ENCODE data around the gene C20orf141. TPM values are rescaled to one million over a fixed set of nuclear protein-coding genes. Genes with fewer than 3 reads are reported as not detected.
"Not testable (repeated sequence)": the region's sequence is repeated elsewhere in the genome, so short reads cannot be mapped to it uniquely, and the experiment has no call there.

Gene C20orf141
- total and polyA plus RNA-seq, 2 donors: not detected

DNA sequence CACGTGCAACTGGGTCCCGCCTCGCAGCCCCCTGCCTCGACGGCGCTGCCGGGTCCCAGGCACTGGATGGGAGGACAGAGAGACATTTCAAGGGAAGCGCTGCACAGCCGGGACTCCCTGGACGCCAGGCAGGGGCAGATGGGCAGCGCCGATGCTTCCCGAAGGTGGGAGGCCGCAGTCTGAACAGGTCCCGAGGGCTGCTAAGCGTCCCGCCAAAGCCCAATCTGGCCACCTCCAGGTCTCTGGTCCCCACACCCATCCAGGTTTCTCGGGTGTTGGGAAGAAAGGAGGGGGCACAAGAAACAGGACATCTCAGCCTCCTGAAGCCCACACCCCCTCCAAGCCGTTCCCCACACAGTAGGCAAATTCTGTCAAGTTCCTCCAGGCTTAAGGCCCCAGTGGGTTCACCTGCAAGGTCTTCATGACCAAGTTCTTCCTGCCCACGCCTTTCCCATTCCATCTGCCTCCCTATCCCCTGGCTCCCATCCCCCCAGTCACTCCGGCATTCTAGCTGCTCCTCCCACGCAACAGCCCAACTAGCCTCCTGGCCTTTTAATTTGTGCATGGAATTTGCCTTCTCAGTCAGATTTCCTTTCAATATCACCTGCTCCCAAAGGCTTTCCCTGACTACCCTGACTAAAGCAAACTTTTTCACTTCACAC is 9.0 kb upstream of the C20orf141 start:
- H3K27ac ChIP-seq (ENCODE audit: low read depth): no peak overlapping the region
- DNase-seq (ENCODE audit: extremely low spot score): no peak
- H3K4me3 ChIP-seq (ENCODE audit: low read depth, low read length): no peak overlapping the region
- 49% methylated on average over 22 of the region's 22 CpGs for WGBS
- no peaks in the 10 kb centered on the region for H3K4me1 ChIP-seq (ENCODE audit: insufficient read depth)
- no peaks in the 10 kb centered on the region for H3K36me3 ChIP-seq (ENCODE audit: insufficient read depth)

DNA sequence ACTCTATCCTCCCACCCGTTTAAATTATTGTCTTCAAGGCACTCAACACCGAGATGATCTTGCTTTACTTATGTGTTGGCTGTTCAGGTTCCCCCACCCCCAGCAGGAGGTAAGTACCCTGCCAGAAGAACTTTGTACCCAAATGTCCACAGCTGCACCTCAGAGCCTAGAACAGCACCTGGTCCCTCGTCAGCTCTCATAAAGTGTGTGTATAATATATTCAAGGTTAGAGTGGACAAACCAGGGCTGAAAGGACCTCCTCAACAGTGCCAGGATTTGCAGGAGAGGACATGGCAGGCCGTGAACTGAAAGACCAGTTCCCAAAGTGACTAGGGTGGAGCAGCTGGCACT is 8.5 kb upstream of the C20orf141 start:
- WGBS: 60% methylated on average over 4 of the region's 4 CpGs
- Histone ChIP-seq H3K27ac (ENCODE audit: low read depth) (no peak overlapping the region), H3K36me3 (ENCODE audit: insufficient read depth) (no peaks in the 10 kb centered on the region)

DNA sequence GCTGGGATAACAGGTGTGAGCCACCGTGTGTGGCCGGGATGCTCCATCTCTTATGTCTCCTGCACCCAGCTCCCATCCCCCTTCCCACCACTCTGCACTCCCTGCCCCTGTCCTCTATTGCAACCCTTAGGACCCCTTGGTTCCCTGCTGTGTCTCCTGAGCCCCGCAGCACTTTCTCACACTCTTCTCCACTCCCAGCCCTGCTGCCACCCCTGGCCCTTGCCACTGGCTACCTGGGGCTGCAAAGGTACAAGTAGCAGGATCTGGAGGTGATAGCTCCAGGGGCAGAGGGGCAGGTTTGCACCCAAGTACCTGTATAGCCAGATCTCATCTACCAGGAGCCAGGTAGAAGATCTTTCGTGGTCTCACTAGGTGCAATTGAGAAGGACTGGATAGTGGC is 7.8 kb upstream of the C20orf141 start:
- H3K27ac ChIP-seq (ENCODE audit: low read depth): no peak overlapping the region
- H3K4me1 ChIP-seq (ENCODE audit: insufficient read depth): no peaks in the 10 kb centered on the region
- H3K4me3 ChIP-seq (ENCODE audit: low read depth, low read length): no peak overlapping the region
- DNase-seq (ENCODE audit: extremely low spot score): no peak
- no peaks in the 10 kb centered on the region for H3K36me3 ChIP-seq (ENCODE audit: insufficient read depth)
- WGBS: 82% methylated on average over 4 of the region's 4 CpGs

More for the DNA sequence above, 8.5 kb upstream of the C20orf141 start:
- Histone ChIP-seq H3K4me3 (ENCODE audit: low read depth, low read length) (no peak overlapping the region), H3K4me1 (ENCODE audit: insufficient read depth) (no peaks in the 10 kb centered on the region)
- no peak for DNase-seq (ENCODE audit: extremely low spot score)

DNA sequence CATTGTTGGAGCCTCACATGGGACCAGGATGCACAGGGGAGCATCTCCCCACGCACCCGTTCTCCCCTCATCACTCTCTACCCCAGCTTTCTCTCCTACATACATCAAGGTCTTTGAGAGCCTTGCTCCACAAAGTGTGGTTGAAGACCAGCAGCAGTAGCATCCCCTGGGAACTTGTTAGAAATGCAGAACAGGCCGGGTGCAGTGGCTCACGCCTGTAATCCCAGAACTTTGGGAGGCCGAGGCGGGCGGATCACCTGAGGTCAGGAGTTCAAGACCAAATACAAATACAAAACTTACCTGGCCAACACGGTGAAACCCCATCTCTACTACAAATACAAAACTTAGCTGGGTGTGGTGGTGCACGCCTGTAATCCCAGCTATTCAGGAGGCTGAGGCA is 6.9 kb upstream of the C20orf141 start:
- not testable (repeated sequence) for H3K4me3 ChIP-seq (ENCODE audit: low read depth, low read length); H3K36me3 ChIP-seq (ENCODE audit: insufficient read depth); H3K4me1 ChIP-seq (ENCODE audit: insufficient read depth); DNase-seq (ENCODE audit: extremely low spot score); H3K27ac ChIP-seq (ENCODE audit: low read depth)
- 76% methylated on average over 9 of the region's 9 CpGs for WGBS

DNA sequence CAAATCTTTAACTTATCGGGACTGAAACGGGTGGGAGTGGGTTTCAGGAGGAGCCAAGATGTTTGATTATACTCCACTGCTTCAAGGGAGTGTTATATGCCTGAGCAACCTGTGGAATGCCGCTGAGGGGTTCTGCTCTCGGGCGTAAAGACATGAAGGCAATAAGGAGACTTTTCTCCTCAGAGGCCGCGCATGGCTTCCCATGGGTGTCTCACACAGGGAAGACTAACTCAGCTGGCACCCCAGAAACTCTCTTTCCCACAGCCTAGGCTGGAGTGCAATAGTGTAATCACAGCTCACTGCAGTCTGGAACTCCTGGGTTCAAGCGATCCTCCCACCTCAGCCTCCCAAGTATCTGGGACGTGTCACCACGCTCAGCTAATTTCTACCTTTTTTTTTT is 5.1 kb upstream of the C20orf141 start:
- Histone ChIP-seq H3K27ac (ENCODE audit: low read depth) (no peak overlapping the region), H3K4me1 (ENCODE audit: insufficient read depth) (no peaks in the 10 kb centered on the region), H3K4me3 (ENCODE audit: low read depth, low read length) (no peak overlapping the region), H3K36me3 (ENCODE audit: insufficient read depth) (no peaks in the 10 kb centered on the region)
- 92% methylated on average over 10 of the region's 10 CpGs for WGBS
- no peak for DNase-seq (ENCODE audit: extremely low spot score)

DNA sequence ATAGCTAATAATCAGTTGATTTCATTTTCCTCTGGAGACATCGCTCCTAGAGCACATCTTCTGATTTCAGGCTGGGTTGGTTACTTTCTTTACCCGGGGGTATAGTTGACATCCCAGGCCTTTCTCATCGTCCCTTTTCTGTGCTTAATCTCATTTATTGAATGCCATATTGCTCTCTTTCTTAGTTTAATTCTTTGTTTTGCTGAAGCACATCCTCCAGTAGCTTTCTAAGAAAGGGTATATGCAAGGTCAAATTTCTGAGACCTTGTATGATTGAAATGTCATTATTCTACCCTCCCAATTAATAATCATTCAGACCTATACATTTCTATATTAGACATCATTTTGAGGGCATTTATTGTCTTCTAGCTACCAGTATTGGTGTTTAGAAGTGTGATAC is 2.6 kb upstream of the C20orf141 start:
- H3K4me3 ChIP-seq (ENCODE audit: low read depth, low read length): no peak overlapping the region
- H3K36me3 ChIP-seq (ENCODE audit: insufficient read depth): no peaks in the 10 kb centered on the region
- H3K27ac ChIP-seq (ENCODE audit: low read depth): no peak overlapping the region
- 73% methylated on average over 3 of the region's 3 CpGs for WGBS
- no peaks in the 10 kb centered on the region for H3K4me1 ChIP-seq (ENCODE audit: insufficient read depth)
- no peak for DNase-seq (ENCODE audit: extremely low spot score)

DNA sequence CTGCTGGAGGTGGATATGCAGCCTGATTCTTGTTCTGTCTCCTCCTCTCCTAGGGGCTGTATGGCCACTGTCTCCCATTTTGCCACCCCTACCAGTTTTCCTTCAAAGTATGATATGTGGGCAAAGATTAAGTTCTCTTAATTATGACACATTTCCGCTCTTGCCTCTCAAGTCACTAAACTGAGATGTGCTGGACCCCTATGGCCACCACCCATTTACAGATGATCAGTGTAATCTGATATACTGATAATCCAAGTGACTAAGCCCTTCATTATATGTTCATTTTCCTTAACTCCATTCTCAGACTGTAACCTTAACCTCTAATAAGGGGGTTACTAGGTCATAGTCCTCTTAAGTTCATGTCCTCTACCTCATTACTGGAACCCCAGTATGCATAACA is 711 bp upstream of the C20orf141 start:
- WGBS: 97% methylated on average over 1 of the region's 1 CpG

DNA sequence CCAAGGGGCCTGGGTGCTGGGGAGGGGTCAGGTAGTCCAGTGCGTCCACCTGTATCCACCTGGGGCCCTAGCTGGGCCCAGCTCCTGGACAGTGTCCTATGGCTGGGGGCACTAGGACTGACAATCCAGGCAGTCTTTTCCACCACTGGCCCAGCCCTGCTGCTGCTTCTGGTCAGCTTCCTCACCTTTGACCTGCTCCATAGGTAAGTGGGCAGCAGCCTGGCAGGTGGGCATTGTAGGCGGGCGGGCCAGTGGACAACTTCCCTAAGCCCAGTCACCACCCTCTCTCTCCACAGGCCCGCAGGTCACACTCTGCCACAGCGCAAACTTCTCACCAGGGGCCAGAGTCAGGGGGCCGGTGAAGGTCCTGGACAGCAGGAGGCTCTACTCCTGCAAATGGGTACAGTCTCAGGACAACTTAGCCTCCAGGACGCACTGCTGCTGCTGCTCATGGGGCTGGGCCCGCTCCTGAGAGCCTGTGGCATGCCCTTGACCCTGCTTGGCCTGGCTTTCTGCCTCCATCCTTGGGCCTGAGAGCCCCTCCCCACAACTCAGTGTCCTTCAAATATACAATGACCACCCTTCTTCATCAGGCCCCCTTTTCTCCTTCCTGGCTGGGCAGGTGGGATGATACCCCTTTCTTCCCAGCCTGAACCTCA is 584 bp downstream of the C20orf141 start:
- no peak overlapping the region for H3K27ac ChIP-seq (ENCODE audit: low read depth)
- WGBS: 88% methylated on average over 8 of the region's 8 CpGs
- no peaks in the 10 kb centered on the region for H3K36me3 ChIP-seq (ENCODE audit: insufficient read depth)
- no peak overlapping the region for H3K4me3 ChIP-seq (ENCODE audit: low read depth, low read length)
- H3K4me1 ChIP-seq (ENCODE audit: insufficient read depth): no peaks in the 10 kb centered on the region
- no peak for DNase-seq (ENCODE audit: extremely low spot score)

More for the DNA sequence above, 711 bp upstream of the C20orf141 start:
- H3K36me3 ChIP-seq (ENCODE audit: insufficient read depth): no peaks in the 10 kb centered on the region
- DNase-seq (ENCODE audit: extremely low spot score): no peak
- no peak overlapping the region for H3K27ac ChIP-seq (ENCODE audit: low read depth)
- H3K4me3 ChIP-seq (ENCODE audit: low read depth, low read length): no peak overlapping the region
- H3K4me1 ChIP-seq (ENCODE audit: insufficient read depth): no peaks in the 10 kb centered on the region

DNA sequence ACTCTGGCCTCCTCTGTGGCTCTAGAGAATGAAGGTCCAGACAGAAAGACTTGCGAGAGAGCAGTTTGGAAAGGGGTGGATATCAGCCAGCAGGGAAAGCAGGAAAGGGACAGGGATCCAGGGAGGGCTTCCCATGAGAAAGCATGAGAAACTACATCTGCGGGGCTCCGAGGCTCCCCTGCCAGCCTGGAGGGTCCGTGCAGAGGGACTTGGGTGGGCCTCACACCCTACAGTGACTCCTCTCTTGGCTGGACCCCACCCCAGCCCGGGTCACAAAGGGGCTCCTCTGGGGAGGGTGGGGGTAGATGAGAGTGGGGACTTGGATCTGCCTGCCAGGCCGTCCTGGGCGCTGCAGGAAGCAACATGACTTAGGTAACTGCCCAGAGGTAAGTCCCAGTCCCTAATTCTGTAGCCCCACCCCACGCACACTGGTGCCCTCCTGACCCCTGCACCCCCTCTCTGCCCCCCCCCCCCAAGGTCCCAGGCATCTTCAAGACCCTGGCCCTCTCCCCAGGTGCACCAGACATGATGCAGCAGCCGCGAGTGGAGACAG is 1.3 kb downstream of the C20orf141 start, which contains the start of gene TMEM239:
Gene TMEM239 (plus strand): TSS at position 335 of the 553 bp plus-strand sequence. CDS start 191 bp downstream, at position 526.
- no peak within 1 kb of the TSS for H3K27ac ChIP-seq (ENCODE audit: low read depth)
- no peaks in the 10 kb centered on the region for H3K36me3 ChIP-seq (ENCODE audit: insufficient read depth)
- WGBS: 81% methylated on average over 10 of the region's 10 CpGs
- no peaks in the 10 kb centered on the region for H3K4me1 ChIP-seq (ENCODE audit: insufficient read depth)
- DNase-seq (ENCODE audit: extremely low spot score): no peak
- no peak within 1 kb of the TSS for H3K4me3 ChIP-seq (ENCODE audit: low read depth, low read length)

DNA sequence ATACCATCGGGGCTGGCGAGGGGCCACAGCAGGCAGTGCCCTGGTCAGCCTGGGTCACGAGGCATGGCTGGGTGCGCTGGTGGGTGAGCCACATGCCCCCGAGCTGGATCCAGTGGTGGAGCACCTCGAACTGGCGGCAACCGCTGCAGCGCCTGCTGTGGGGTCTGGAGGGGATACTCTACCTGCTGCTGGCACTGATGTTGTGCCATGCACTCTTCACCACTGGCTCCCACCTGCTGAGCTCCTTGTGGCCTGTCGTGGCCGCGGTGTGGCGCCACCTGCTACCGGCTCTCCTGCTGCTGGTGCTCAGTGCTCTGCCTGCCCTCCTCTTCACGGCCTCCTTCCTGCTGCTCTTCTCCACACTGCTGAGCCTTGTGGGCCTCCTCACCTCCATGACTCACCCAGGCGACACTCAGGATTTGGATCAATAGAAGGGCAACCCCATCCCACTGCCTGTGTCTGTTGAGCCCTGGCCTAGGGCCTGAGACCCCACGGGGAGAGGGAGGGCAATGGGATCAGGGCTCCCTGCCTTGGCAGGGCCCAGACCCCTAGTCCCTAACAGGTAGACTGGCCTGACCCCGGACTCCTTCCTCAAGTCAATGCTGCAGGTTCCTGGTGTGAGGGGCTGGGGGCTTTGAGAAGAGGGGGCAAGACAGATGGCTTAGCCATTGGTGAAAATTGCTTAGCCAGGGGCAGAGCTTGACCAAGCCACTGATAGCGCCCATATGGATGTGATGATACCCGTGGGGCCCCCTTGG is 2.0 kb downstream of the C20orf141 start:
- no peaks in the 10 kb centered on the region for H3K36me3 ChIP-seq (ENCODE audit: insufficient read depth)
- H3K4me1 ChIP-seq (ENCODE audit: insufficient read depth): no peaks in the 10 kb centered on the region
- WGBS: 80% methylated on average over 20 of the region's 20 CpGs
- no peak overlapping the region for H3K4me3 ChIP-seq (ENCODE audit: low read depth, low read length)
- no peak for DNase-seq (ENCODE audit: extremely low spot score)
- H3K27ac ChIP-seq (ENCODE audit: low read depth): no peak overlapping the region

DNA sequence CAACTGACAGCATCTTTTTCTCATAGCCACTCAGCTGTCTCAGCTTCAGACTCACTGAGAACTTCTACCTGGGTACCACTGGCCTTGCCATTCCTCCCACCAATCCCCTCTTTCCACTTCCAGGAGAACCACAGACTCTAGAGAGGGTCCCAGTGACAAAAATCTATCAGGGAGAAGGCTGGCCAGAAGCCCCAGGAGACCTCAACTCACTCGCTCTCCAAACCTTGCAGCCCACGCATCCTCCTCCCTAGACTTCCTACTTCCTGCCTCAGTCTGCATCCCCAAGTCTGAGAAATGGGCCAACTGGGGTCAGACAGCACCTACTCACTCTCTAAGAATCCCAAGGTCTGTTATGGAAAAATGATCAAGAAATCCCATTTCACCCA is 2.5 kb downstream of the C20orf141 start:
- Histone ChIP-seq H3K4me3 (ENCODE audit: low read depth, low read length) (no peak overlapping the region), H3K27ac (ENCODE audit: low read depth) (no peak overlapping the region), H3K36me3 (ENCODE audit: insufficient read depth) (no peaks in the 10 kb centered on the region), H3K4me1 (ENCODE audit: insufficient read depth) (no peaks in the 10 kb centered on the region)
- no peak for DNase-seq (ENCODE audit: extremely low spot score)
- WGBS: 94% methylated on average over 2 of the region's 2 CpGs

DNA sequence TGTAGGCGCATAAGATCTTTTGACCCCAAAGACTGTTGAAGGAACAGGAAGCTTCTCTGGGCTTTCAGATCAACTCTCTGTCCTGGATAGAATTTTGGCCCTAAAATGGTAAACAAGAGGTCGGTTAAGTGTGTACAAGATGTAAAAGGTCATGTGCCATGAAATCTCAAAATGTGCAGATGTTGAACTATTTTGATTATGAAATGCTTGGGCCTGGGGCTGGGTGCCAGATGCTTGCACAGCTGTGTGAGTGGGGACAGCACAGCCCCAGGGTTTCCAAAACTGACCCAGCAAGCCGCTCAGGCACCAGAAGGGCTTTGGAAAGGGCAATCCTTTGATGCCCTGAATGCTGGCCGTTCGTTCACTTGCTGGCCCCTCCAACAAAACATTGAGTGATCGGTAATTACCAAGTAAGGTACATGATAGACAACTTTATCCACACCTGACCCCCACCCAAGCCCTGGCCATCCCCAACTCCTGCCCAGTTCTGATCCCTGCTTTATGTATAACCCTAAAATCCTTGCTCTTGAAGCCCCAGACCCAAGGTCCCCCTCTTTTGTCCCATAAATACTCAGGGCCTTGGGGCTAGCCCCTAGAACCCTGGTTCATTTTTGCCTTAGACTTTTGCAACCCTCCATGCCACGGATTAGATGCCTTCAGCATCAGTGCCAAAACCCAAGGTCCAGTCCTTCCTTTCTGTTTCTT is 3.3 kb downstream of the C20orf141 start:
- no peak overlapping the region for H3K4me3 ChIP-seq (ENCODE audit: low read depth, low read length)
- DNase-seq (ENCODE audit: extremely low spot score): no peak
- WGBS: 77% methylated on average over 7 of the region's 7 CpGs
- no peaks in the 10 kb centered on the region for H3K36me3 ChIP-seq (ENCODE audit: insufficient read depth)
- H3K27ac ChIP-seq (ENCODE audit: low read depth): no peak overlapping the region
- no peaks in the 10 kb centered on the region for H3K4me1 ChIP-seq (ENCODE audit: insufficient read depth)

DNA sequence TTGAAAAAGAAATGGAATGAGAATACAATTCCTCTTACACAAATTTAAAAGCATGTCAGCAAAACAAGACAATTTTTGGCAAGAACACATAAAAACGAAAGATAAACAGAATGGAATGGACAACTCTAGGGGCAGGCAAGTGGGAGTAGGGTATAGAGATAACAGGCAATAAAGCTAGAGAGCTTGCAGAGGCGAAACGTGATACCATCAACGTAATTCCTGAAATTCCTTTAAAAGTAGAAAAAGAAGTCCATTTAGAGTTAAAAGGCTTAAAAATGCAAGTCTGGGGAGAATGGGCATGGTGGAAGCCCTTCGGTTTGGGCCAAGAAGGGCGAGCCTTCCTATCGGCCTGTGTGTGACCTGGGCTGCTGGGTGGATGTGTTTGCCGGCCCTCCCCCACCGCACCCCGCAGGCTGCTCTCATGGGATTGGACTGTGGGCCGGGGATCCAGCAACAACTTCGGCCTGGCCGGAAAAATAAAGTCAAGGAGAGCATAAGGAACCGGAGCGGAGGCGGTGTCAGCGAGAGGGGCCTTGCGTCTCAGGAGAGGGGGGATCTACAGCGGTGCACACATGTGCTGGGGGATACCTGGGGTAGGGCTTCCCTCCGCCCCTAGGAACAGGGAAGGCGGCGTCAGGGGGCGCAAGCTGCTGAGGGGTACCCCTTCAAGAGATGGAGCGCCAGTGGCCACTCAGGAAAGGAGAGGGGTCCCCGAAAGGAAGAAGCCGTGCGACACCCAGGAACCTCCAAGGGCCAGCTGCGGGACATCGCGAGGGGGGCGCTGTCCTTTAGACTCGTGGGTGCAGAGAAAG is 5.5 kb downstream of the C20orf141 start:
- DNase-seq (ENCODE audit: extremely low spot score): no peak
- Histone ChIP-seq H3K27ac (ENCODE audit: low read depth) (no peak overlapping the region), H3K4me1 (ENCODE audit: insufficient read depth) (no peaks in the 10 kb centered on the region), H3K4me3 (ENCODE audit: low read depth, low read length) (no peak overlapping the region), H3K36me3 (ENCODE audit: insufficient read depth) (no peaks in the 10 kb centered on the region)
- WGBS: 22% methylated on average over 32 of the region's 32 CpGs
